Fibroblast of upper back skin (primary cell): Measurements from ENCODE around the gene FZD4.

ENCODE experiments used
- DNase-seq: peaks from one replicate; pipeline ENCODE4 v3.0.0-alpha.2; 2013

FZD4 gene

DNA sequence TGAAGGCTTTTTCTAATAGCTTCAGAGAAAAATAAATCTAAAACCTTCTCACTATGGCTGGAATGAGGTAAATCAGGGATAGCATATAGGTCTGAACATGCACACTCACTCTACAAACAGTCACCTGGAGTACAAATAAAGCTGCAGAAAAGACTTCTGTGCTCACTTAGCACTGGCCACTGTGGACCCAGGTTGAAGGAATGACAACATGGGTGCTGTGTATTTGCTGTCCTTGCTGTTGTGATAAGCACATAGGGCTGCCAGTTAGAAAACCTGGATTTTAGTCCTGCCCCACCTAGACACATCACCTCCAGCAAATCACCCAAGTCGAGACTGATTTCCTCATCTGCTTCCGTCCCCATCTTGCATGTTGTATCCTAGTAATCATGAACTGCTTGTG lies 51.2 kb downstream of the FZD4 start:
- no peak for DNase-seq

DNA sequence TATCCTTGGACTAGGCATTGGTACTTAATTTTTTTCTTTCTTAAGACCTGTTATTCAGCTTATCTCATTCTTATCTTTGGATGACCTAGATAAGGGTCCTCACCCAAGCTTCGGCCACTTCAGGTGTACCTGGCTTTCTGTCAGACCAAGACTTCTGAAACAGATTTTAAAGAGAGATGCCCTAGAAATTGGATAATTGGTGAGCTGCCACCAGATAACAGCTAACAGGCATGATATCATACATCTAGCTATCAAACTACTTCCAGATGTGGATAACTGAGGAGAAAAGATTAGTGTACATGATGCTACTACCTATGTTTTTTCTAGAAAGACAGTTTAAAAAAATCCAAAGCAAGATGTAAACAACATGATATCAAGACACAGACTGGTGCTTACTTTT lies 52.9 kb downstream of the FZD4 start:
- no peak for DNase-seq

DNA sequence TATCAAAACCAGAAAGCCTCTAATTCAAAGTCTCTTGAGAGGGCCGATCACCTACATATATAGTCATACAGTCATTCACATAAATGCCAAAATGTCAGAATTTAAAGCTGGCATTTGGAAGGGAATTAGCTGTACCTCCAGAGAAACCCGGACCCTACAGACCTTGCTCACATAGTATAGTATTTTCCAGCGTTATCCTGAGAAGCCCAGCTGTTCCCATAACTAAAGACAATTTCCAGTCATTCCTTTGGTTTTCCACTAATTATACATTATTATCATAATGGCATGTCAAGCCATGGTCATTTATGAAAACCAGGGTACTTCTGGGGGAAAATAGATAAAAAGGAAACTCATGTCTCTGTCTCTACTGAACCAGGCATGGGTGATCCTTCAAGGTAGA lies 53.6 kb downstream of the FZD4 start:
- no peak for DNase-seq

DNA sequence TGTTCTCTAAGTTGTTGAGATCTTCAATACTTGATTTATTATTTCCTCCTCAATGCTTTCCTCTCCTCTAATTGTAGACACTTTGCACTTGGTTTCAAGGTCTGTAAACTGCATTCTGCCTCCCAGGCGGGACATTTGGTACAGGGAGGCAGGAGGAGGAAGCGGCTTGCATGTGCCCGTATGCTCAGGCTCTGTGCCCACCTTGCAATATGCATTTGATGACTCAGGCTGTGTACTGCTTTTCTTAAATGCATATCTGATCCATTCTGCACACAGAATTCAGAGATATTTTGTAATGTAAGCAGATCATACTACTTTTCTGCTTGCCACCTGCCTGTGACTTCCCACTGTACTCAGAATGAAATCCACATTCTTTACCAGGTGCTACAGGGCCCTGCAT lies 55.0 kb downstream of the FZD4 start:
- DNase-seq: no peak

DNA sequence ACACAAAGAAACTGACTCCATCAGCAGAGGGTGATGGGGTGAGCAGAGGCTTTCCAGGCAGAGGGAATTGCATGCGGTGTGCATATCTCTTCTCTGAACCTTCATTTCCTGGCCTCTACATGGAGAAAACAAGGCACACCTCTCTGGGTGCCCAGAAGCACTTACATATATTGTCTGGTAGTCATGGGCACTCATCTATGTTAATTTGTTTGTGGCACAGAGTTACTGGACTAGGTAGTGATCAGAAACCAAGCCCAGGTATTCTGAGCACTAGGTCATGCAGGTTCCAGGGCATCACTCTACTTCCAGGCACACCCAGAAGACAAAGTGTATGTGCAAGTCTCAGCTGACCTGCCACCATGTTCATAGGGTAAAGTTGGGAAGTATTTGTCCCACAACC lies 56.5 kb downstream of the FZD4 start:
- no peak for DNase-seq

DNA sequence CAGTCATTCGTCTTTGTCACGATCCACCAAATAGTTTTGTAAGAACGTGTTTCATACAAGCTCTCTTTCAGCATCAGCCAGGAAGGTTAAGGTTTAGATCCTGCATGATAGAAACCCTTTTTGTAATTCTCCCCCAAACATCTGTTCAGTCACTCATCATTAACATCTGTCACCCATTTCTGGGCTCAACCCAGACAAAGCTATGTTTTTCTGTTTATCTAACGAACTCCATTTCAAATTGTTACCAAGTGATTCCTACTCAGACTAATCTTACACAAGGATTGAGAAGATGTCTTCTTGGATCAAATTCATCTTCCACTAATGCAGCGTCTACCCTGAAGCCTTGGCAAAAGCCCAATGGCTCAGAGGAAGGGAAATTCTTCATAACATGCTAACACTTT lies 58.8 kb downstream of the FZD4 start:
- peak; percentile 92 for DNase-seq
